ENCODE data around the gene MFSD11.

DNA sequence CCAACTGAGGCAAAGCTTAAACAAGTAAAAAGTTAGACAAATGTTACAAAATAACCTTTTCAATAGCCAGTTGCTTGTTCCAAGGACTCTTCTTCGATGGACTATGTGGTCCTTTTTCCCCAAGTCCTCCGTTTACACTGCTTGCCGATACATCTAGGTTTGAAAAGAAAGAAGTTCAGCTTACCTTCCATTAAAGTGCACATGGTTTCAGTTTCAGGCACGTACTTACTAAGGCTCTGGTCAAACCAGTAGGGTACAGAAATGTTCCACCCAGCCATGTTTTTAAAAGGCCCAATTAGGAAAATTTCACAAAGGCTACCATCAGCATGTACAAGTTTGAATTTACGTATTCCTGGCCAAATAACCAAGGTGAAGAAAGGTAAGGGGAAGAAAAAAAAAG, 2.9 kb upstream of the MFSD11 start:
- no peak for TF ChIP-seq POLR2AphosphoS5 (IDR thresholded peaks at IDR 0.05; ENCODE audit: borderline replicate concordance, low read depth, low read length)
- no peak for TF ChIP-seq EZH2 (IDR thresholded peaks at IDR 0.05)
- no peak for TF ChIP-seq FOXP2 (optimal IDR thresholded peaks at IDR 0.05; ENCODE audit: control extremely low read depth, extremely low read length, insufficient read depth)

Measured in SK-N-MC (cell line).